GM18508 (cell line): ENCODE measurements around the gene DSCAML1.

Source experiments
- ATAC-seq: cut with Tn5 transposase; IDR thresholded peaks from one replicate; pipeline ENCODE4 v1.9.1; 2021; ENCODE audit warnings: moderate number of reproducible peaks; ENCODE audit not compliant: insufficient read depth, unreplicated experiment

Gene DSCAML1

DNA sequence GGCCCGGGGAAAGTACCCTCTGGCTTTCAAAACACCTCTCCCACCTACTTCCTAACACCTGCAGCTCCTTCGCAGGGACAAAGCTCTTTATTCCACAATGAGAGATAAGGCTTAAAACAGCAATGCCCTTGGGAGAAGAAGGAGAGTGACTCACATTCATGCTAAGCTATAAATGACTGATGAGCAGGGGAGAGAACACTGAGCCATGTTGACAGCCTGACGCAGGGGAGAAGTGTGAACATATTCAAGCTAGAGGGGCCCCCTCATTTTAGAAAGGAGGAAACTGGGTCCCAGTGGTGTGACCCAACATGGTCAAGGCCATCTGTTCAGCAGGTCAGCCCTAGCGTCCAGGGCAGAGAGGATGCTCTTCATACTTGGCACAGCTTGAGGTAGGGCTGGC is 171.8 kb downstream of the DSCAML1 start:
- no peak for ATAC-seq

DNA sequence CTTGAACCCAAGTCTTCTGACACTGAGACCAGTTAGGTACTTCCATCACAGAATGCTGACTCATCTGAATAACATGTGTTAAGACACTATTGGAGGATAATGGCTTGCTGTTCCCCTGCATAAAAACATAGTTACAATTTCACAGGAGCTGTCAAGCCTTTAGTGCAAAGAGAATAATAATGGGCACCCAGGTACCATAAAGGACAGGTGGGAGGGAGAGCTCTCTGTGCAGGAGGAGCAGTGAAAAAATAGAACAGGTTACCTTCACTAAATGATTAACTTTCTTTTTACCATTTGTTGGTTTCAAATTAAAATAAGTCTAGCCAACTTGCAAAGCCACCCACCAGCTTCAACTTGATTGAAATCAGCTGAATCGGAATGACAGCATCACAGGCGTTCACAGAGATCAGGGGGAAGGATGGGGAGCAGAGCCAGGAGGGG is 173.2 kb downstream of the DSCAML1 start:
- ATAC-seq = no peak

DNA sequence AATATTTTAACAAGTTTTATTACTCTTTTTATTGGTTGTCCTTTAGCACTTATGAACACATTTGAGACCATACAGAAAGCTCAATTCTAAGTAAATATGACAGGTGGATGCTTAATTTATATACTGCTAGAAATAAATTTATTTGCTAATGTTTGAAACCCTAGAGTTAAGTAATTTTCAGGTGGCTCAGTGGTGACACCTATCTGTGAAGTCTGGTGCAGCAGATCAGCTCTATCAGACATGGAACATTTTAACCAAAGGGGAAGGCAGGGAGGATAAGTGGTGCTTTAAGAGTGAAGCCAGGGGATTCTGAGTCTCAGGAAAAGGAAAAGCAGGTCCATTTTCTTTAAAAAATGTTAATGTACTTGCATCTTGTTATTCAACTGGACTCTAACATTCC is 175.8 kb downstream of the DSCAML1 start:
- ATAC-seq = no peak

DNA sequence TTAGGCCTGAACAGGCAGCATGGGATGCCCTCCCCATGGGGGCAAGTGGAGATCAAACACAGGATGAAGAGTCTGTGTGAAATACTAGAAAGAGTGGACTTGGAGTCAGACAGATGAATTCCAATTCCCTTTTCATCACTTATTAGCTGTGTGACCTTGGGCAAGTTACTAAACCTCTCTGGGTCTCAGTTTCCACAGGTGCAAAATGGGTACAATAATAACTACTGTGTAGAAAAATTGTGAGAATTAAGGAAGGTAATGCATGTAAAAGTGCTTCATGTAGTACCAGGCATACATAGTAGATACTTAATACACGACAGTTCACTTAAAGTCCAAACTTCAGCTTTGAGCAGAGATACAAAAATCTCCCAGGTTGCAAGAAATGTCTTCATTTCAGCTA is 176.4 kb downstream of the DSCAML1 start:
- ATAC-seq = no peak

DNA sequence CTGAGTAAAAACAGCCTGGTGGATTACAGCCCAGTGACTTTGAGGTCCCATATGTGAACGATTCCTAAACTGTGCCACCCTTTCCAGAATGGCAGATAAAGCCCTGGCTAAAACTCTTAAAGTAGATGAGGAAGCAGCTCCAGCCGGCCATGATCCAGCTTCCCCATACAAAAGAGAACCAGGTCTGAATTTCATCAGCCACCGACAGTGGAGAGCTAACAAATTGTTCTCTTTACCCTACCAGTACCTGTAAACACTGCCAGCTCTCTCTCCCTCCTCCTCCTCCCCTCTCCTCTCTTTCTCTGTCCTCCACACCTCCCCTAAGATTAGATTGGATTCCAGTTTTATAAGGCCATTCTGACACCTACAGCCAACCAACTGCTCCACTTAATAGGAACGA is 176.9 kb downstream of the DSCAML1 start:
- no peak for ATAC-seq

DNA sequence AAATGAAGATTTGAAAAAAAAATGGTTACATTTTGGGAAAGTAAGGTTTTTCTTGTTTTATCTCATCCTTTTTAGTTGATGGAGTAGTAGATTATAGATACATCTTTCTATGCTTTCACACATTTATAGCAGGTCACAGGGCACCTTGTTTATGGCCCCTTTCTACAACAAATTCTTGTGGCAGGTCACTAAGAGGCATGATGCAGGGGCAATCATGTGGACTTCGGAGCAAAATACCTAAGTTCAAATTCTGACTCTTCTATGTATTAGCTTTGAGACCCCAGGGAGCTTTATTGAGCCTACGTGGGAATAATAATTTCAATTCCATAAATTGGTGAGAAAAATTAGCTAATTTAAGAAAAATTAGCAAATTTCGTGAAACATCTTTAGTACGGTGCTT is 177.4 kb downstream of the DSCAML1 start:
- ATAC-seq = no peak

DNA sequence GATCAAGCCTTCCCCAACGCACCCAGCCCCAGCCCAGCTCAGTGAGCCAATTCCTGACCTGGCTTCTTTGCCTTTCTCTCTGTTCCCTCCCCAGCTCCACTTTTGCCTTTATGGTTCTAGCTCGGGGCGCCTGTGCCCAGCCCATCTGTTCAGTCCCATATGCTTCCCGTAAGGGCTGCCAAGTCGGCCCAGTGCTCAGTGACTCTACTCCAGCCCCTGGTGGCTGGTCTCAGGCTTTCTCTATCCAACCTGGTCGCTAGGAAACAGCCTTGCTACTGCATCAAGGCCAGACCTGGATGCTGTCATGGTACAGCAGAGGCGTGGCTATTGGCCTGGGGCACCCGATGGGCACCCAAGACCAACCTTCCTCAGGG is 178.0 kb downstream of the DSCAML1 start:
- no peak for ATAC-seq

DNA sequence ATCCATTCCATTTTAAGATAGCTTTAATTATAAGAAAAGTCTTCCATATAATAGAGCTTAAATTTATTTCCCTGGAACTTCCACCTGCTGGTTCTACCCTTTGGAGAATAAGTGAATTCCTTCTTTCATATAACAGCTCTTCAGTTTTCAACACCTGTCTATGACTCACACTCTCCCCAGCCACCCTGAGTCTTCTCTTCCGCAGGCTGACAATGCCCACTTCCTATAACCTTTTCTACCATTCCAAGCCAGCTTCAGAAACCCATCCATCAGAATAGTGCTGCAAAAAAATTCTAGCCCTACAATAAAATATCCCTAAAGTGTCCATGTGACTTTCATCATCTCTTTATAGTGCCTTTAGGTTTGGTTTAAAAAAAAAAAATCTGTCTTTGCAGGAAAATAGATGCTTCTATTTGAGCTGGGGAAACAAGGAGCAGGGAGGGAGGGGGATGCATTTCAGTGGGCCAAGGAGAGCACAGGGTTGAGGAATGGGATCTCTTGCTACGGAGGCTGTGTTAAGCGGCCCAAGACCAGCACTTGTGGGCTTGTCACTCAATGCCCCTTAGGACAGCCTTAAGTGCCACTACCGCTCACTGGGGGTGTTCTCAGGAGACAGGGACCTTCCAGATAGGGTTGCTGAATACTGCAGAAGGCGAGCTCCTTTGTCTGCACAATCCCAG is 178.6 kb downstream of the DSCAML1 start:
- no peak for ATAC-seq

DNA sequence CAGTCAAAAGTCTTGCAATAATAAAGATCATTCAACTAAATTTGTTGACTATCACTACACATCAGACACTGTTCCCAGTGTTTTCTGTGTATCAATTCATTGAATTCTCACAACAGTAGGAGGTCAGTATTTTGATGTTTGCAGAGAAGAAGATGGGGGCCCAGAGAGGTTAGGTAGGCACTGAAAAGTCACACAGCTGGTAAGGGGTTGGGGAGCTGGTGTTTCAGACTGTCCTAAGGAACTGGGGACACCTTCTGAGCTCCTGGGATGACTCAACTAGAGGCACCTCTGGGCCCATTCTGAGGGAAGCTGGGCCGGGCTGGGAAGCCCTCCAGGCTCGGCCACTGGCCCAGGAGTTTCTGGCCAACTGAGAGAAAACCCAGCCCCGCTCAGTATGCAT is 180.0 kb downstream of the DSCAML1 start:
- no peak for ATAC-seq

DNA sequence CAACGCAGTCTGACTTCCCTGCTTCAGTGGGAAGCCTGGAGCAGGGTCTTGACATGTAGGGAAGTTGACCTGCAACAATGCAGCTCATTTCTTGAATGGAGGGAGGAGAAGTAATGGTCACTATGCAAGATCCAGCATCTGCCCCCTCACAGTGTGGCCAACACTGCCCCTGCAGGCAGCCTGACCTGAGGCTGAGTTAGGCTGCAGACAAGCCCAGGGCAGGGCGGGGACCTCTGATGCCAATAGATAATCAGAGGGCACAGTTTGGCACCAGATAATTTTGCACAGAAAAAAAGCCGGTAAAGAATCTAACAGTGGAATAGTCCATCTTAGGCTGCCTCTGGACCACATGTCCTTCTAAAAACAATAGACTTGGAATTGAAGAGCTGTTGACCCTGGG is 182.3 kb downstream of the DSCAML1 start:
- ATAC-seq = no peak

DNA sequence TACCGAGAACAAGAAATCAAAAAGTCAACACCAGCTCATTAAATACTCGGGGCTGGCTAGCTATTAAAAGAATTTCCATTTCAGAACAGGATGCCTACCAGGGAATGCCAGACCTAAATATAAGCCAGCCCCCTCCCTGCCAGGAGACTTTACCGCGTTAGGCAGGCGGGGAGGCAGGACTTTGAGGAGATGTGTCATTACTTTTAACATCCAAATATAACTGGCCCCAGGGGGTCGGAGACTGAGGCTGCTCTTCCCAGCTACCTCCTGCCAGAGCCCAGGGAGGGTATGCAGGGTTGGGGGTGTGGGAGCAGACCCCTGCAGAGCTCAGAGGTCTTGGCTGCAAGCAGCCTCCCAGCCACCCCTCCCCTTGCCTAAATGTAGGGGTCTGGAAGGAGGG is 183.5 kb downstream of the DSCAML1 start:
- no peak for ATAC-seq

DNA sequence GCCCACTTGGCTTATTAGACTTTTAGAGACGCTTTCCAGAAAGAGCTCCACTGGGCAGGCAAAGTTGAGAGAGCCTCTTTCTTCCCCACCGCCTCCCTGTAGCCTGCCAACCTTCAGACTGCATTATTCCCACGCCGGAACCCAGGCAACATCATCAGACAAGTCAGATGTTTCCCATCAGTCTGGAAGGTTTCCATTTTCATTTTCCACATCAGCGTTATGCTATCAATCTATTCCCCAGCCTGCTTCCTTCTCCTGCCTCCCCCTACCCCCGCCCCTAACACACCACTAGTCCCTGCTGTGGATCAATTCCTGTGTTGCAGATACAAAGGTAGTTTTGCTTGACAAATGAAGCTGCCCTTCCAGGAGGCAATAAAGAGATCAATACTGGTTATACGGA is 184.8 kb downstream of the DSCAML1 start:
- no peak for ATAC-seq

DNA sequence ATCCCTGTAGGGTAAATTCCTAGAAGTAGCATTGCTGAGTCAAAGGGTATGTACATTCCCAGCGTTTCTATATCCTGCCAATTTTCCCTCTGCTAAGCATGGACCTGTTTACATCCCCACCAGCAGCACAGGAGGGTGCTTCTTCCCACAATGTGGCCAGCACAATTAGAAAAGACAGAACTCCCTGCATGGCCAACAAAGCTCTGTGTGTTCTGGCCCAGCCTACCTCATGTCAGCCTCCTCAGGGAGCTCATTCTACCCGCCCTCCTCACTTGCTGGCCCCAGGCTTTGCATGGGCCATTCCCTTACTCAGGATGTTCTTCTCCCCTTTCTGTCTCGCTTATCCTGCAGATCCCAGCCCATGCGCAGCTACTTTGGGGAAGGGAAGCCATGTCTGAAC is 186.1 kb downstream of the DSCAML1 start:
- no peak for ATAC-seq

DNA sequence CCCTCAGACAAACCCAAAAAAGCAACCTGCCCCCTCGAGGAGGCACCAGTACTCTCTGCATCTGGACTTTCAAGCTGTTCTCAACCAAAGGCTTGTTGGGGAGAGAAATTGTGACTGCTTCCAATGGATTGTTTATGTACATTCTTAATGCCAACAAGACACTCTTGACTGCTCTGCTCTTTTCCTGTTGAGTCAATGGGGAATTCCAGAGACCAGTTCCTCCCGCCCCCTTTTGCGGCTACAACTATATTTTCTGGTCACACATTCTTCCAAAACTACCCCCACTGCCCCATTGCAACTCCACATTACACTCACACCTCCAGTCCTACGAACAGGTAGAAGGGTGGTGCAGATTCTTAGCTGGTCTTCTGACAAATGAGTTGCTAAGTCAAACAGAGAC is 187.0 kb downstream of the DSCAML1 start:
- ATAC-seq = no peak

DNA sequence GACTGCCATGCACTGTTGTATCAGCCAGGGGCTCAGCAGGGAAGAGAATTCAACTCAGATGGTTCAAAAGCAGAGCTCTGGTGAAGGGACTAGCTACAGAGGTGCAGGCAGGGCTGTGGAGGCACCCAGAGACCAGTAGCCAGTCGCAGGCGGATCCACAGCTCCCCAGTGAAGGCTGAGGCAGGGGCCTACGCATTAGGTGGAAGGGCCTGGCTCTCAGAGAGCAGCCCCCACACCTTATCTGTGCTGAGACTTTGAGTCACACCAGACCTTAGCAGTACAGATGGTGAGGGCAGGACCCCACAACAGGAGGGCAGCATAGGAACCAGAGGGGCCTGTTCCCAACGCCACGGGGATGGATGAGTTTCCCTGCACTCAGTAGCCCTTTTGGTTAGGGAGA is 189.6 kb downstream of the DSCAML1 start:
- no peak for ATAC-seq

DNA sequence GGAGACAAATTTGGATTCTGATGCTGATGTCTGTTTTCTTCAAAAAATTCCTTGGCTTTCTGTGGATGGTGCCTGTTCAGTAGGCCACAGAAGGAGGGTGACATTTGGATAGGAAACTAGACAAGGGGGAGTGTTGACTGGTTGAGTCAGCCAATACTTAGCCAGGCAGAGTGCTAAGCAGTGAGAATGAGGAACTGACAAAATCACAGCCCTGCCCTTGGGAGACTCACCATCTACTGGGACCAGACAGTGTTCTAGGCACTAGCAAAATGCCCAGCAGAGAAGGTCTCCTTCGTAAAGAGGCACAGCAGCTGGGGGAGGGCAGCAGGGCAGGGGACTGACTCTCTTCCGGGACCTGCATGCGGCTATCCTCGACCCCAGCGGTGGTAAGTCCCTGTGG is 190.2 kb downstream of the DSCAML1 start:
- no peak for ATAC-seq

DNA sequence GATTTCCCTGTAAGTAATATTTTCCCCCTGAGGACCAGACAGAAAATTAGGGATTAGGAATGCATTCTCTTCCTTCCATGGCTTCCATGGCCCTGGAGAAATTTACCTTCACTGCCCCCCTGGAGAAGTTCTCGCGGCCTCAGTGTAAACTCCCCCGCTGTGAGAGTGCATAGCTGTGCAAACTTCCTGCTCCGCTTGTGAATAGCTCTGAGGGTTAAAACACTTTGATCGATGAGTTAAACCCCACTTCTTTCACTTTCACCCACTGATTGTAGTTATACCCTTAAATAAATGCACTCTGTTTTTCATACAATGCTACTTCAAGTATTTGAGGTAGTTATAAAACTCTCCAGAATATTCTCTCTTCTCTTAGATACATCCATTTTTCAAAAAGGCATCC is 190.8 kb downstream of the DSCAML1 start:
- no peak for ATAC-seq

DNA sequence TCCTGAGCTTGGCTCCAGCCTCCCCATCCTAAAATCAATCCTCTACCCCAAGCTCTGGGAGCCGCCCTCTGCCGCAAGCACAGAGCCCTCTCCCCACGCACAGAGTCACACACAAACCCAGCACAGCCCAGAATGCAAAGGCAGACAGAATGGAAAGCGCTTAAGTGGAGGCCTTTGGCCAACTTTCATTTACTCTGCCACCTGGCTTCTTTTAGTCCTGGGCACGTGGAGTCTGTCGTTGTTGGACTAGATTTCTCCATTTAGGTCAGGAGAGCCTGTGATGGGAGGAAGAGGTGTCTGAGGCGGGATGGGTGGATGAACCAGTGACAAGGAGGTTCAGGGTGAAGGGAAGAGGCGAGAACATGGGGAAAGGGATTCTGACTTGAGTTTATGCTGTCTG is 191.7 kb downstream of the DSCAML1 start:
- no peak for ATAC-seq

DNA sequence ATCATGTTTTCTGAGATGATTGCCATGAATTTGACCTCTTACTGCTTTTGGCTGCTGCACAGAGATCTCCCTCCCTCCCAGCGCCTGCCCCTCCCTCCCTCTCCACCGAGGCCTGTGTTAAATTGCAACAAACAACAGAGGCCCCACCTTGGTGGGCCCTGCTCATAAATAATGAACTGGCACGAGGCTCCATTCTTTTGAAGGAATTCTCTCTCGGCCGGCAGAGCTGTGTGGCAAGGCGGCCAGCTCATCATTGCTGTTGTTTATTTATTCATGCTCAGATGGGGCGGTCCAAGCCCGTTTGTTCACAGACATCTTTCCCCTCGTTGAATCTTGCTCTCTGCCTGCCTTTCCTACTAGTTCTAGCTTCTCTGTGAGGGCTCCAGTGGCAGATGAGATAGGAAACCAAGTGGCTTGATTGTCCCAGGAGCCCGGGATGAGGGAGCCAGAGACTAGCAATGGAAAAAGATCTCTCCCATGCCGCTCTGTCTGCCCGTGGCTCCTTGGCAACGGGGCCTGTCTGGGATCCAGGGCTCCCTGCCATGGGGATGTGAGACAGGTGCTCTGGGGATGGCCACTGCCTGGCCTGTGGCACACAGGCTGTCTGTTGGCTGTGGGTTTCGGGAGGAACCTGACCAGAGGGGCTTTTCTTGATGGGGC is 192.6 kb downstream of the DSCAML1 start:
- ATAC-seq = no peak

DNA sequence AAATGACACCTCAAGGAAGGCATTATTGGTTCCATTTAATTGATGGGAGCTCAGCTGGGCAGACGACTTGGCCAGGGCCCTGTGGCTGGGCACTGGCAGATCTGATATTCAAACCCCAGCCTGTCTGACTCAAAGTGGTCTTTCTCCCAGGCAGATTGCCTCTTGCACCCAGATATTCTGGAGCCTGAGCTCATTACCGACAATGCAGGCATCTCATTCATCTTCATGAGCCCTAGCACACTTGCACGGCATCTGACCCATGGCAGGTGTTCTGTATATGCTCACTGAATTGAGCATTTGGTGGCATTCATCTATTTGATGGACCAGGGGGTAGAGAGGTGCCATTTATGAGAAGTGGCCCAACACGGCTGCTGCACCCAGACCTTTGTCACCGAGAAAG is 193.1 kb downstream of the DSCAML1 start:
- ATAC-seq = no peak

DNA sequence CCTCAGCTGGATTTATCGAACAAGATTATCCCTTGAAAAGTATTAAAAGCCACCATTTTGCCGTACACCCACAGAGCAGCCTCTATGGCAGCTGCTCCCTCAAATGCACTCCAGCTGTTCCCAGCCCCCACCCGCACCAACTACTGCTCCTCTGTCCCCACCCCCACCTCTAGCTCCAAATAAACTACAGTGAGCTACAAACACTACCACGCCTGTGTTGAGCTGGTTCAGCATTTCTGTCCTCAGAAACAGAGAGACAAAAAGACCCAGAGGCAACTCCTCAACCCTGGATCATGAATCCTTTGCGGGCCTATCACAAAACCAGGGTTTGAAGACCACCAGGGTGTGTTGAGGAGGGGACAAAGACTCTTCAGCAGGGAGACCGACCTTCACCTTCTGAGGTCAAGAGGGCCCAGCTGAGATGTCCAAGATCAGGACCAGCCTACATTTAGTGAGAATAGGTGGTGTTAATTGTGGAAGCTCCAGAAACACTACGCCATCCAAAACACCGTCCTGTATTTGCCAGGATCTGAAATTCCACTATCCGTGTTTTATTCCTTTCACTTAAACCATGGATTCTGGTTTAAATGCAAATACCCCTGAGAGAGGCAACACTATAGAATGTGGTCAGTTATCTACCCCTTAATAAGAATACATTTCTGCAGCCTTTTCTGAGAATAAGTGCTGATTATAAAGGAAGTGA is 195.9 kb downstream of the DSCAML1 start:
- ATAC-seq = no peak
